GM19193 (cell line): ENCODE measurements around the gene WRAP73.

ENCODE experiments used
- POLR2A ChIP-seq: IDR thresholded peaks from 4 replicates; pipeline ENCODE4 v1.6.1; 2011; ENCODE audit not compliant: insufficient read depth, insufficient read length; ENCODE audit errors: extremely low read depth

WRAP73 gene

DNA sequence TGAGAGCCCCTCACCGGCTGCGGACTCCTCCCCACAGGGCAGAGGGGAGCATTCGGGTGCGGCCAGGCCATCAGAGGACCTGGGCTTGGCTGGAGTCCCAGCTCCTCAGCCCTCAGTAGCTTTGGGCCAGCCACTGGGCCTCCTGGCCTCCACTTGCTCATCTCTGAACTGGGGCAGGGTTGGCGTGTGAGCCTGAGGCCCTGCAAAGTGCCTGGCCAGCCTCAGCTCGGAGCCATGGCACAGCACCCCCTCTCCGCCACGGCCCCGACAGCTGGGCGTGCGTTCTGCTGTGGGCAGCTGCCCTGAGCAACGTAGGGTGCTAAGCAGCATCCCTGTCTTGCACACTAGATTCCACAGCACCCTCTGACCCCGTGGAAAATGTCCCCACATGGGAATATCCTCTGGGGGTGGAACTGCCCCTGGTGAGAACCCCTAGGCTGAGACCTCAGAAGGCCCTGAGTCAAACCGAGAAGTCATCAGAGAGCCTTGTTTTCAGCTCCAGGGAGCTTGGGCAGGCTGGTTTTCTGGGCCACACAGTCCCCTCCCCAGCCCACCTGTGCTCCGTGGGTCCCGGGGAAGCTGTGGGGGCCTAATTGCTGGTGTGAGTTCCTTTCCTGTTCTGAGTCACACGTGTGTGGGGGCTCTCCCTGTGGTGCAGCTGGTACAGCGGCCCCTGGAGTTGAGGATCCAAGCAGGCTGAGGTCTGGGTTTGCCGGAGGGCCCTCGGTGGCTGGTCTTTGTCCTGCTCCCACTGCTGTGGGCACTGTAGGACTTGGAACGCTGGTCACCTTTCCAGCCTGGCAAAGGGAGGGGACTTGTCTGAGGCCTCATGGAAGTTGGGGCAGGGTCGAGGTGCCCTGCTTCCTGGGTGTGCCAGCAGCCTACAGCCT, 26.9 kb upstream of the WRAP73 start:
- peak; percentile 24 for TF ChIP-seq POLR2A

- no peak for TF ChIP-seq POLR2A
Measured at GRCh38 chr1:3675436-3675835, 25.5 kb upstream of the WRAP73 start.

GRCh38 chr1:3674100-3675094, 24.5 kb upstream of the WRAP73 start:
- no peak for TF ChIP-seq POLR2A

DNA sequence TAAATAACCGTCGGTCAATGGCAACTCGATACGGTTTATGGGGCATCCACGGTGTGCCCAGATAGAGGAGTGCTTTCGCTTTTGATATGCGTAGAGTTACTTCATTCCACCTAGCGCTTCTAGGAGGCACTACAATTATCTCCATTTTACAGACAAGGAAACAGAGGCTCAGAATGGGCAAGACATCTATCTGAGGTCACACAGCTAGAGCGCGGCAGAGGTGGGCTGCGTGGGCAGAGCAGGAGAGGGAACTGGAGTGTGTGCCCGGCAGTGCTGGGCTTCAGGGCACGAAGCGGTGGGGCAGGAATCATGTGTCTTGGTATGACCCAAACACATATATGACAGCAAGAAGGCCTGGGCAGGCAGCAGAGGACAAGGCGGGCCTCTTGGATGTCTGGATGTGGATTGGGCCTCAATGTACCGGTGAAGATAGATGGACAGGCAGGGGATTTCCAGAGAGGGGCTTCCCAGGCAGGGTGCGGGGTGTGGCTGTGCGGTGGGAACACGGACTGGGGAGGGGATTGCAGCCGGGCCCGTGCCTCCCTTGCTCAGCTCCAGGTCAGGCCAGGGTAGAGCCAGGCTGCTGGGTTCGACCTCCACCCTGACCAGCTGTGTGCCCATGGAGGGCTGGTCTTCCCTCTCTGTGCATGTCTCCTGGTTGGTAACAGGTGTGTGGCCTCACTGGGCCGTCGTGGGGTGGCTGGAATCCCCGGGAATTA, 23.6 kb upstream of the WRAP73 start:
- TF ChIP-seq POLR2A, result peak; percentile 56

GRCh38 chr1:3672971-3673361, 23.1 kb upstream of the WRAP73 start:
- no peak for TF ChIP-seq POLR2A

DNA sequence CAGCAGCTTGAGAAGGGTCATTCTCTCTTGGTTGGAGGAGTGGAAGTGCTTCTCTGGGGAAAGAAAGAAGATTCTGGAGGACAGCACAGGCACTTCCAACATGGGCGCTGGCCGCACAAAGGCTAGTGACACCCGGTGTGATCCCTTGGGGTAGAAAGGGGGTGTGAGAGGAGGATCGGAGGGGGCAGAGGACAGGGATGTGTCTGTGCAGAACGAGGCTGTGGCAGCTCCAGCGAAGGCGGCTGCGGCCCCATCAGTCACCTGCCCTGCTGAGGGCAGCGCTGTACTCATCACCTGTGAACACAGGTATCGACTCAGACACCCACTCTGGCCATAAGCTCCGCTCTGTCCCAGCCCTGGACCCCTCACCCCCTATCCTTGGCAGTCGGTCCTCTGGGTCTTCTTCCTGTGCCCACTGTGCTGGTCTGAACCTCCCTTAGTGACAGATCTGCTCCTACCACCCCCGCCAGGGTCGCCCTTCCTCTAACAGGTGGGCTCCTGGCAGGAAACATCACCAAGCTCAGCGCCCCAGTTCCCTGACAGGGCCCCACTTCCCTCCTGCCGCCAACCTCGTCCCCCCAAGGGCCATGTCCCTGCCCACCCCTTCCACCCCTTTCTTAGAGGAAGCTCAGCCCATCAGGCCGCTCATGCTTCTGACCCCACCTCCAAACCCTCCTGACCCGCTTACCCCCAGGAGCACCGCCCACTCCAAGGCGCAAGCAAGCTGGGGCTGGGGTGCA, 22.5 kb upstream of the WRAP73 start:
- TF ChIP-seq POLR2A, result no peak

- TF ChIP-seq POLR2A, result no peak
Measured at GRCh38 chr1:3671371-3672180, 21.7 kb upstream of the WRAP73 start.

GRCh38 chr1:3670823-3671265, 20.9 kb upstream of the WRAP73 start:
- TF ChIP-seq POLR2A, result no peak

GRCh38 chr1:3669971-3670431, 20.1 kb upstream of the WRAP73 start:
- TF ChIP-seq POLR2A, result no peak

GRCh38 chr1:3669421-3669821, 19.5 kb upstream of the WRAP73 start:
- no peak for TF ChIP-seq POLR2A

GRCh38 chr1:3668585-3669300, 18.8 kb upstream of the WRAP73 start:
- no peak for TF ChIP-seq POLR2A

GRCh38 chr1:3668148-3668547, 18.2 kb upstream of the WRAP73 start:
- no peak for TF ChIP-seq POLR2A
